IgD-negative memory B cell (primary cell): Measurements from ENCODE around the gene TOR3A. TPM values are rescaled to one million over a fixed set of nuclear protein-coding genes. Genes with fewer than 3 reads are reported as not detected.
A peak's percentile ranks its signal among the peaks of the same experiment; 100 is the strongest.

ENCODE experiments used
- H3K27ac Mint-ChIP-seq, 3 donors: one replicate each; pipeline ENCODE4 v1.8.0; 2020 to 2022; ENCODE audit warnings: mild to moderate bottlenecking in 3 of 3, mixed read lengths in 3 of 3, moderate library complexity in 1 of 3
- H3K27me3 Mint-ChIP-seq: one replicate; pipeline ENCODE4 v1.8.0; 2021; ENCODE audit warnings: mixed read lengths
- H3K36me3 Mint-ChIP-seq: one replicate; pipeline ENCODE4 v1.8.0; 2020; ENCODE audit warnings: mild to moderate bottlenecking, mixed read lengths
- H3K4me1 Mint-ChIP-seq, 3 donors: one replicate each; pipeline ENCODE4 v1.8.0; 2020 to 2022; ENCODE audit warnings: mixed read lengths in 3 of 3, mild to moderate bottlenecking in 1 of 3
- H3K4me3 Mint-ChIP-seq, 4 donors: one replicate each; pipeline ENCODE4 v1.8.0; 2020 to 2022; ENCODE audit warnings: mild to moderate bottlenecking in 4 of 4, mixed read lengths in 4 of 4, moderate library complexity in 3 of 4
- H3K9me3 Mint-ChIP-seq, 3 donors: one replicate each; pipeline ENCODE4 v1.8.0; 2020 to 2021; ENCODE audit warnings: mixed read lengths in 3 of 3, mild to moderate bottlenecking in 1 of 3
- polyA plus RNA-seq: library from polyadenylated mRNA; unstranded; fragments of 300-500 nt; fragmentation: Illumina TruSeq; gene quantifications from one replicate; pipeline ENCODE4 v1.2.3, GENCODE V29; 2021

The TOR3A gene
- polyA plus RNA-seq, 1 donor from 2014 or later = 111 TPM

DNA sequence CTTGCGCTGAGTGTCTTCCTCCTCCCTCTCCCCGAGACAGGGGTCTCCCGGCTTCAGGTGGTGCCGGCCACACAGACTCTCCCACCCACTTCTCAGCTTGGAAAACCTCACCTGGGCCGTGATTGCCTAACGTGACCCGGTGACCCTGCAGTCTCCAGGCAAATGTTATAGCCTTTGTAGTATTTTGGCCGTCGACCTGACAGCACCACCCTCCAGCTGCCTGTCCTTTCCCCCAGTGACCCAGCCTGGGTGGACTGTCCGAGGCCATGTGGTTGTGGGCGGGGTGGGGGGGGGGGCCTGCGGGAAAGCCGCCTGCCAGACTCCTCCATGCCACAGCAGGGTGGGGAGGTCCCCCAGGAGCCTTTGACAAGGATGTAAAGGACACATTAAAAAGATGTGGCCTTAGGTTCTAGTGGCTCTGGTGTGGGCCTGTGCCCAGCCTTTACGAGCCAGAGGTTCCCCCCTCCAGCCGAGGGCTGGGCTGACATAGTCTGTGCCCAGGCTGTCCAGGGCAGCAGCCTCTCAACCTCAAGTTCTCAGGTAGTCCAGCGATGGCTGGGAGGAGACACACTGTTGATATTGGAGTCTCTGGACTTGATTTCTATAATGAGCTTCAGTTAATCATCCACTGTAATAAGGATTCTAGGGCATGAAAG lies 8.1 kb downstream of the TOR3A start:
- Mint-ChIP-seq H3K27me3 (no peaks in the 10 kb centered on the region), H3K27ac (peak overlapping the region; percentile 90 to 99 (median 97)), H3K4me3 (peak overlapping the region in 2 of 4 donors; percentile 44 to 78), H3K4me1 (peaks cover 25 to 31% (median 29%) of the 10 kb centered on the region in 3 donors), H3K36me3 (peaks cover 10% of the 10 kb centered on the region), H3K9me3 (no peaks in the 10 kb centered on the region)

DNA sequence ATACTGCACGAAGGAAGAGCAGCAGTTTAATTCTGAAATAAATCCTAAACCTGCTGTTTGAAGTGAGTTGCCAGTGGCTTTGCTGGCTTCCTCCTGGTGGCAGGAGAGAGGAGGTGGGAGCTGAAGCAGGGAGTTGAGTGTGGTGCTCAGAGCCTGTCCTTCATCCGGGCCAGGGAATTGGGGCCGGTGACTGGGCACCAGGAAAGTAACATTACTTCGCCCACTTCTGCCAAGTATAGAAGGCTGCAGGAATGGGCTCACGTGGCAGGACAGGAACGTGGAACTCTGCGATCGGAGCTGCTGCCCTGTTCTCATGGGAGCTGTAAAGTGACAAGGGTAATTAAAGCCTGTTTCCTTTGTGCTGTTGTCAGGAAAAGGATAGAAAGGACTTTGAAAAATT lies 8.7 kb downstream of the TOR3A start:
- H3K4me3 Mint-ChIP-seq = peak overlapping the region in 2 of 4 donors; percentile 4 to 69
- no peaks in the 10 kb centered on the region for H3K27me3 Mint-ChIP-seq
- peak overlapping the region; percentile 86 to 91 (median 90) for H3K27ac Mint-ChIP-seq
- peaks cover 10% of the 10 kb centered on the region for H3K36me3 Mint-ChIP-seq
- H3K9me3 Mint-ChIP-seq = no peaks in the 10 kb centered on the region
- peaks cover 25 to 31% (median 27%) of the 10 kb centered on the region in 3 donors for H3K4me1 Mint-ChIP-seq

DNA sequence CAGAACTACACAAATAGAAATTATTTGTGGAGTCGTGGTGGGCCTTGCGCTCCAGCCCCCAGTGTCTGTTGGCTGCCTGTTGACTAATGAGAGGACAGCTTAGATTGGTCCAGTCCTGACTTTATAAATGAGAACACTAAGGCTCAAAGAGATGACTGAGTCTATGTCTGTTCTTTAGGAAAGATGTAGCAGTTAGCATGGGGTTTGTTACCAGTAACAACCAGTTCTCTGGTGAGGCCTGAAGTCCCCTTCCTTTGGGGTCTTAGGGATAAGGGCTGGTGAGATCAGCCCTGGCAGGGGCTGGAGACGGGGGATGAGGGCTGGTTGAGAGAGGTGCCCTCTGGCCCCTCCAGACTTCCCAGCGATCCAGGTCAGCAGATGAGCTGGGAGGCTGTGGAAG lies 9.1 kb downstream of the TOR3A start:
- Mint-ChIP-seq H3K27me3 (no peaks in the 10 kb centered on the region), H3K4me3 (peak overlapping the region in 1 of 4 donors; percentile 69), H3K9me3 (no peaks in the 10 kb centered on the region), H3K36me3 (peaks cover 10% of the 10 kb centered on the region), H3K27ac (peak overlapping the region; percentile 86 to 93 (median 90)), H3K4me1 (peaks cover 25 to 31% (median 27%) of the 10 kb centered on the region in 3 donors)

DNA sequence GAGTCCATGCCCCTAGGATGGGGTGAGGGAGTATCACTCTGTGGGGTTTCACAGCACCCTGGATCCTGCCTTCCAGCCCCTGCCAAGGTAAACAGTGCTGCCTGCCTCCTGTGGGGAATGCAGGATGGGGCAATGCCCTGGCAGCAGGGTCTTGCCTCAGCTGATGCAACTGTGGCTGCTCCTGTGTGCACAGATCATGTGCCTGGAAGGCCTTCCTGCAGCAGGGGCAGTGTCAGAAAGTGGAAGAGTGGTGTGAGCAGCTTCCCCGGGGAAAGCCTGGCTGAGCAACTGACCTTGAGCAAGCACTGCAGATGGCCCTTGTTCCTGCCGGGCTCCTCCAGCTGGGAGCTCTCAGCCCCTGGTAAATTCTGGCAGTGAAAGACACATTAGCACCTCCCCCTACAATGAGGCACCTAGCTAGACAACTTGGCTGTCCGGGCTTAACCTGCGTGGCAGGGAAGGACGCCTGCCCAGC lies 9.9 kb downstream of the TOR3A start:
- Mint-ChIP-seq H3K27ac (peak overlapping the region in 2 of 3 donors; percentile 90 to 93), H3K9me3 (no peaks in the 10 kb centered on the region), H3K4me3 (no peak overlapping the region), H3K36me3 (peaks cover 10% of the 10 kb centered on the region), H3K4me1 (peaks cover 23 to 27% (median 25%) of the 10 kb centered on the region in 3 donors), H3K27me3 (no peaks in the 10 kb centered on the region)

DNA sequence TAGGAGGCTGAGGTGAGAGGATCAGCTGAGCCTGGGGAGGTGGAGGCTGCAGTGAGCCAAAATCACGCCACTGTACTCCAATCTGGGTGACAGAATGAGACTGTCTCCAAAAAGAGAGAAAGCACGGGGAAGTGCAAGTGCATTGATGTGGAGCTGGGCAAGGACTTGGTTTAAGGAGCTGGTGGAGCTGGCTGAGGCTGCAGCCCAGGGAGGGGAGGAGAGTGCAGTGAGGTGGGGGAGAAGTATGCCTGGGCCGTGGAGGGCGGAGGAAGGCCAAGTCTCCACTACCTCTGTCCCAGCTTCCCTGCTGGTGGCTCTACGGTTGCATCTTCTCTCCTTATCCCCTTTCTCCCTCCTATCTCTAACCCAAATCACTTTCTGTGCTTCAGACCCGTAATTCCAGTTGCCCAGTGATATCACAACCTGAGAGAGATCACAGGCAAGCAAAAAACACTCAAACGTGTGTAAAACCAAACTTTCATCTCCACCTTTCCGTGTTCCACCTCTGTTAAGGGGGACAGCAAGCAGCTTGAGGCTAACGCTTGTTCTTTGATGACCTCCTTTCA lies 11.1 kb downstream of the TOR3A start:
- Mint-ChIP-seq H3K27ac (peak overlapping the region in 2 of 3 donors; percentile 37 to 90), H3K4me3 (no peak overlapping the region), H3K36me3 (peaks cover 12% of the 10 kb centered on the region)

DNA sequence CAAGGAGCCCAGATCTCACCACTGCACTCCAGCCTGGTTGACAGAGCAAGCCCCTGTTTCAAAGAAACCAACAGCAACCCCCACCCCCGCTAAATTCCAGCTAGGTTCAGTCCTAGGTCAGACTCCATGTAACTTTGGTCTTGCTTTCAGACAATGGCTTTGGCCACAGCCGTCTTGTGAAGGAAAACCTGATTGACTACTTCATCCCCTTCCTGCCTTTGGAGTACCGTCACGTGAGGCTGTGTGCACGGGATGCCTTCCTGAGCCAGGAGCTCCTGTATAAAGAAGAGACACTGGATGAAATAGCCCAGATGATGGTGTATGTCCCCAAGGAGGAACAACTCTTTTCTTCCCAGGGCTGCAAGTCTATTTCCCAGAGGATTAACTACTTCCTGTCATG lies 12.9 kb downstream of the TOR3A start:
- peaks cover 9% of the 10 kb centered on the region for H3K36me3 Mint-ChIP-seq
- H3K4me3 Mint-ChIP-seq = no peak overlapping the region
- peak overlapping the region in 2 of 3 donors; percentile 43 to 67 for H3K27ac Mint-ChIP-seq

More for the DNA sequence above, 11.1 kb downstream of the TOR3A start:
- Mint-ChIP-seq H3K9me3 (no peaks in the 10 kb centered on the region), H3K4me1 (peaks cover 14 to 19% (median 18%) of the 10 kb centered on the region in 3 donors), H3K27me3 (no peaks in the 10 kb centered on the region)

DNA sequence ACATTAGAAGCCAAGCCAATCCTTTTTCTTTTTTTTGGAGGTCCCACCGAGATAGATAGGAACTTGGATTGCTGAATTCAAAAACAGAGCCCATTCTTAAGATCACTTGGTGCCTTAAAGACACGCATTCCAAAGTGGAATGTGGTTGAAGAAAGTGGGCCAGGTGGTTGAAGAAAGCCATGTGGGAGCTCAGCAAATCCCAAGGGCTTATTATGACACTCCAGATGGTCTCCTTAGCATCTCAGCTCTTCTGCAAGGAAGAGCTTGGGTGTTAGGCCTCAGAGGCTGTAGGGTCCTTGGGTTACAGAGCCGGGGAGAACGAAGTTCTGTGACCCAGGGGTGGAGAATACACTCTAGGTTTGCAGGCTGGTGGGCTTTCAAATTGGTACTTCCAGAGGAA lies 13.5 kb downstream of the TOR3A start:
- H3K27ac Mint-ChIP-seq = peak overlapping the region in 2 of 3 donors; percentile 29 to 43
- H3K9me3 Mint-ChIP-seq = no peaks in the 10 kb centered on the region
- peaks cover 8% of the 10 kb centered on the region for H3K36me3 Mint-ChIP-seq
- H3K27me3 Mint-ChIP-seq = no peaks in the 10 kb centered on the region
- peaks cover 3% of the 10 kb centered on the region in 3 donors for H3K4me1 Mint-ChIP-seq
- no peak overlapping the region for H3K4me3 Mint-ChIP-seq

More for the DNA sequence above, 12.9 kb downstream of the TOR3A start:
- H3K9me3 Mint-ChIP-seq = no peaks in the 10 kb centered on the region
- H3K4me1 Mint-ChIP-seq = peaks cover 4 to 6% (median 6%) of the 10 kb centered on the region in 3 donors
- H3K27me3 Mint-ChIP-seq = no peaks in the 10 kb centered on the region

DNA sequence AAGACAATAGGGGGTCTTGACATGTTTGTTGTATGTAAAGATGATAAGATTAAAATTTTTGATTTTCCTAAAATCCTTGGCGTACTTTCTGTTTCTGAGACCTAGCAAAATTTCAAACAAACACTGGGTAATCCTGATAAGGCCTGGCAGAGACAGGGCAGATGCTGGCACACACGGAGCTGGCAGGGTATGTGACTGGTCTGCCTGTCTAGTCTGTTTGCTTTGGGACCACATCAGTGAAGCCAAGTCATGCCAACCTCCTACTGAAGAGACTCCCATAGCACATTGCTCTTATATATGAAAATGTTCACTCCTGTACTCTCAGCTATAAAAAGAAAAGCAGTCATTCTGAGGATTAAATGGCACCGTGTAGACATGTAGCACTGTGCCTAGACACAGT lies 14.1 kb downstream of the TOR3A start:
- Mint-ChIP-seq H3K4me3 (no peak overlapping the region), H3K27ac (peak overlapping the region in 2 of 3 donors; percentile 4 to 29)

DNA sequence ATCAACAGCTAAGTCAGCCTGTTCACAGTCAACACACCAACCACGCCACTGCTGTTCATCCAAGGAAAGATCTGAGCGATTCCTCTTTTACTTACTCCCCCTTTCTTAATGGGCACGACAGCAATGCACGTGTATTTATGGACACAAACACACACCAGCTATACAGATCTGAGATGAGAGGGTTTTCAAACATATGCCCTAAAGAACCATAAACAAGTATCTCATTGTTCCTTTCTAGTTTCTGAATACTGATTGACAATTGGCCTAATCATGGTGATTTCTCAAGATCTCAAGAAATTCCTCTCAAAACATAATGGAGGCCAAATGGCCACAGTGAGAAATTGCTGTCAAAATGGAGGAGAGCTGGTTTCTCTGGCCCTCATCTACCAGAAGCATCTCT lies 18.0 kb downstream of the TOR3A start:
- no peak overlapping the region for H3K4me3 Mint-ChIP-seq
- H3K36me3 Mint-ChIP-seq = peaks cover 5% of the 10 kb centered on the region
- H3K27me3 Mint-ChIP-seq = no peaks in the 10 kb centered on the region
- no peak overlapping the region for H3K27ac Mint-ChIP-seq
- H3K4me1 Mint-ChIP-seq = no peaks in the 10 kb centered on the region
- H3K9me3 Mint-ChIP-seq = no peaks in the 10 kb centered on the region

More for the DNA sequence above, 14.1 kb downstream of the TOR3A start:
- Mint-ChIP-seq H3K36me3 (peaks cover 7% of the 10 kb centered on the region), H3K9me3 (no peaks in the 10 kb centered on the region), H3K27me3 (no peaks in the 10 kb centered on the region), H3K4me1 (peaks cover 0 to 2% (median 1%) of the 10 kb centered on the region in 3 donors)

DNA sequence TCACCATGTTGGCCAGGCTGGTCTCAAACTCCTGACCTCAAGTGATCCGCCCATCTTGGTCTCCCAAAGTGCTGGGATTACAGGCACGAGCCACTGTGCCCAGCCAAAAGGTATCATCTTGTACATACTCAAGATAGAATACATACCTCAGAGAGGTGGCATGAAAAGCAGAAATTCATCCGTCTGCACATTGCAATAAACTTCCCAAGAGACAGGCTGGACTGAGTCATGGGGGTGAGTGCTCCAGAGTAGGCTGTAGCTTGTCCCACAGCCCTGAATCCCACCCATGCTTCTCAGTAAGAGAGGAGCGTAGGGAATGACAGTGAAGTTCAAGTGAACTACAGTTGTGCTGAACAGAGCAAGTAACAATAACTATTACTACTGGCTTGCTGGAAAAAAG lies 19.7 kb downstream of the TOR3A start:
- no peaks in the 10 kb centered on the region for H3K27me3 Mint-ChIP-seq
- no peak overlapping the region for H3K4me3 Mint-ChIP-seq
- H3K9me3 Mint-ChIP-seq = no peaks in the 10 kb centered on the region
- H3K27ac Mint-ChIP-seq = no peak overlapping the region
- H3K4me1 Mint-ChIP-seq = peaks cover 0 to 2% (median 0%) of the 10 kb centered on the region in 3 donors
- peaks cover 5% of the 10 kb centered on the region for H3K36me3 Mint-ChIP-seq

DNA sequence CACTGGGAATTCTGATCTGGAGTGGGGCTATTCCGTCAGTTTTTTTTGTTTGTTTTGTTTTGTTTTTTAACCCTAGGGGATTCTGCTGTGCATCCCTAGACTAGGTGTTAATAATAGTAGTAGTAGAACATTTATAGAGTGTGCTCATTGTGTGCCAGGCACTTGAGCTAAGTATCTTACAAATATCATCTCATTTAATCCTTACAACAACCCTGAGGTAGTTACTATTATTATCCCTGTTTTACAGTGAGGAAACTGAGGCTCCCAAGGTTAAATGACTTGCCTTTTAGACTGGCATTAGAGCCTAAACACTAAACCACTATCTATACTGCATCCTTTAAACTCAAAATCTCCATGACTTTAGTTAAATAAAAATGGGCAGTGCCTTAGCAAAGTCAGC lies 22.1 kb downstream of the TOR3A start:
- H3K27ac Mint-ChIP-seq = no peak overlapping the region

DNA sequence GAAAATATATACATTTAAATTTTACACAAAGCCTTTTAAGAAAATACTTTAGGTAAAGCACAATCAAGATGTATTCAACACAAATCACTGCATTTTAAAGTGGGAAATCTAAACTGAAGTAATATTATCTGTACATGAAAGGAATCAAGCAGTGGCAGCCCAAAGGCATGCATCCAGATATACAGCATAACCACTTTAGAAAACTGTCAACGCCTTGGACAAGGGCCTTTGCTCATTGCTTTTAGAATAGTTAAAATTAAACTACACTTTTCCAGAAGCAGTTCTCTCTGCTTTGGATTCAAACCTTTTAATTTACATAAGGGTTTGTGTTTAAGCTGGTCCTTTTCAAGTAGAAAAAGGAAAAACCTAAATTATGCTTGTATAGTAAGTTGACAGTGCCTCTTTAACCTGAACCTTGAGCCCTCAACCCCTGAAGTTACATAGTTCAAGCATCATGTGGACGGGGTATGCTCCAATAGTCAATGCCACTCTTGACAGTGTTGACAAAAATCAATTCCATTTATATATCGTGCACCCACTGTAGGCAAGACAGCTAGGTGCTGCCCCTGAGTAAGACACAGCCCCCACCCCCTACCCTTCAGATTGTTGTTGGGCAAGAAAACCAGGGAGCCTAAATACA lies 22.9 kb downstream of the TOR3A start:
- H3K27me3 Mint-ChIP-seq = no peaks in the 10 kb centered on the region
- no peaks in the 10 kb centered on the region for H3K9me3 Mint-ChIP-seq
- H3K4me3 Mint-ChIP-seq = no peak overlapping the region
- H3K36me3 Mint-ChIP-seq = peaks cover 7% of the 10 kb centered on the region
- peaks cover 0 to 2% (median 0%) of the 10 kb centered on the region in 3 donors for H3K4me1 Mint-ChIP-seq
- no peak overlapping the region for H3K27ac Mint-ChIP-seq

More for the DNA sequence above, 22.1 kb downstream of the TOR3A start:
- Mint-ChIP-seq H3K4me3 (no peak overlapping the region), H3K27me3 (no peaks in the 10 kb centered on the region), H3K36me3 (peaks cover 5% of the 10 kb centered on the region), H3K9me3 (no peaks in the 10 kb centered on the region), H3K4me1 (peaks cover 0 to 2% (median 0%) of the 10 kb centered on the region in 3 donors)

DNA sequence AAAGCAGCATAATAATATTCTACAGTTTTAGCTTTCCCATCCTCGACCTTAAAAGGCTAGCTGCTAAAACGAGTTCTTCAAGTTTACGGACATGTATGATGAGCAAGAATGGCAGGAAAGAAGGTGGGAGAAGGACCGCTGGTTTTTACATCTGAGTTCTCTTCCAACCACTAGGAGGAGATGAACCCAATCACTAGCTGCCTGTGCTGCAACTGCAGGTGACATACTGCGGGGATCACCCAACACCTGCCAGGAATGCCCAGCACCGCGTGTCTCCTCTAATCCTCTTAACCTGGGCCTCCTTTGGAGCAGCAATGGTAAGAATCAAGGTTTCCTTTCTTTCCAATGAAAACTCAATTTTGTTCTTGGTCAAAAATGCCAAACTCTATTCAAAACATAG lies 23.5 kb downstream of the TOR3A start:
- H3K36me3 Mint-ChIP-seq = peaks cover 7% of the 10 kb centered on the region
- H3K27me3 Mint-ChIP-seq = no peaks in the 10 kb centered on the region
- no peak overlapping the region for H3K4me3 Mint-ChIP-seq
- peak overlapping the region in 1 of 3 donors; percentile 84 for H3K27ac Mint-ChIP-seq
- H3K9me3 Mint-ChIP-seq = no peaks in the 10 kb centered on the region
- peaks cover 0 to 2% (median 0%) of the 10 kb centered on the region in 3 donors for H3K4me1 Mint-ChIP-seq

DNA sequence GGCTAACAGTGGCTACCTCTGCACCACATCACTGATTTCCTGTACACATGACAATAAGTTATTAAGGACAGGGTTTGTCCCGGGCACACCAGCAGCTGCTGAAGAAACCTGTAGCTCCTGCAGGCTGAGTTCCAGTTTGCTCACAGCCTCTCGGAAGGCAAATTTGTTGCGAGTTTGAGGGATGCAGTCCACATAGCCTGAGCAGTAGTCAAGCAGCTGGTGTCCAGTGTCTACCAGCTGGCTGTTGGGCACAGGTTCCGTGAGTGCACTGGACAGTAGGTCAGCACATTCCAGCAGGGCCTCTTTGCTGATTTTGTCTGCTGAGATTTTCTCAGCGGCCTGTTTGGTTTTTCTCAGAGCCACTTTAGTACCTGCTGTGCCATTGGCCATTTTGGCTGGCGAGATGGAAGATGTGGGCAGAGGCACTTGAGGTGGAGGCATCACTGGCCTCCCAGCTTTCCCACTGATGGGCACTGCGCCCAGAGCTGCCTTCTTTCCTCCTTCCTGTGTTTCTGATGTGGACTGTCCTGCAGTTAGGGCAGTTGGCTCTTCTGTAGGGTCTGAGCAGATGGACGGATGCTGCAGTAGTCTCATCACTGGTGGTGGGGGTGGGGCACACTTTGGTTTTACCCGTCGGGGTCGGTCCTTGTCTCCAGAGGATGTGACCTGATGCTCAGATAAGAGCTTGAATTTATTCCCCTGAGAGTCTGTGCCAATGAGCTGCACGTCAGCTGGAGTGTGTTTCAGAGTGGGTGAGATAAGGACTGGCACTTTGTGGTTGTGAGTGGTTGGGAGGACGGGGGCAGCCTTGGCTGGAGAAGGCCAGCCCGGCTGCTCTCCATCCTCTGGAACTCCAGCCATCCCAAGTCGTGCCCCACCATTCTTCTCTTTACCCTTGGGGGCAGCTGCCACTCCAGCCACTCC lies 26.1 kb downstream of the TOR3A start:
- peaks cover 0 to 2% (median 0%) of the 10 kb centered on the region in 3 donors for H3K4me1 Mint-ChIP-seq
- H3K27ac Mint-ChIP-seq = peak overlapping the region in 1 of 3 donors; percentile 91
- no peaks in the 10 kb centered on the region for H3K9me3 Mint-ChIP-seq
- no peaks in the 10 kb centered on the region for H3K27me3 Mint-ChIP-seq
- peaks cover 7% of the 10 kb centered on the region for H3K36me3 Mint-ChIP-seq
- no peak overlapping the region for H3K4me3 Mint-ChIP-seq
